ENCODE results near the gene GAB3.

Gene GAB3

DNA sequence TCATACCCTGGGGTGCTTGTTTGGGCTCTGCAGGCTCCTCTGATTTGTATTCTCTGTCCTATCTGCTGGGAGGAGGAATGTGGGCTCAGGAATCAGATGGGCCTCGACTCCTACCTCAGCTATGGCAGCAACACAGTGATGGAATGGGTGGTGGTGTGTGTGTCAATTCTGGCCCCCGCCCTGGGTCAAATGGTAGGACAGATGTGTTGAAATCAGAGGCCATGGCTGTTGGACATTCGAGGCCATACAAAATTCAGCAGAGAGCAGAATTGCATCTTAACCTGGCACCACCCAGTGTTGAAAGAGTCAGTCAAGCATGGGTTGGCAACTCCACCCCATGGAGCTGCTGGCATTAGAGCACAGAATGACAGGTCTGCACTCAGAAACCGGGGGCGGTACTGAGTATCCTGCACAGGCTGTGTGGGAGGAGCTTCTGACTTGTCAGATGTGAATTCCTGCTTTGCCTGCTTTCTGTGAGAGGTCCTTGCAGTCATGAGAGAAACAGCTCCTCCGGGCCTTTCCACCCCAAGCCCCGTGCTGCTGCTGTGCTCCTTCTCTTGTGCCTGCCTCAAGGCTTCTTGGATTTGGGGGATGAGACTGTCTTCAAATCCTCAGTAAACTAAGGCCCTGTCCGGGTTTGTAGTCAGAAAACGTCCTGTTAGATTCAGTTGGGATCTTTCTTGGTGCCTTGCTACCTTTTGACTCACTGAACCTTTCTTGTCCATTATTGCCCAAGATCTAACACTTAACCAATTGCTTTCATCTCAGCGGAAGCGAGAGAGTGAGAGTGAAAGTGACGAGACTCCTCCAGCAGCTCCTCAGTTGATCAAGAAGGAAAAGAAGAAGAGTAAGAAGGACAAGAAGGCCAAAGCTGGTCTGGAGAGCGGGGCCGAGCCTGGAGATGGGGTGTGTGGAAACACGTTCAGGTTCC lies 24.8 kb upstream of the GAB3 start:
- H3K4me3 Mint-ChIP-seq = no peak overlapping the region
- no peaks in the 10 kb centered on the region for H3K9me3 Mint-ChIP-seq
- H3K4me1 Mint-ChIP-seq (ENCODE audit: low read depth) = peaks cover 10% of the 10 kb centered on the region
- H3K27me3 Mint-ChIP-seq (ENCODE audit: low read depth) = no peaks in the 10 kb centered on the region
- peaks cover 60% of the 10 kb centered on the region for H3K36me3 Mint-ChIP-seq (ENCODE audit: low read depth)
- DNase-seq (ENCODE audit: low spot score) = peak; percentile 38
- H3K27ac Mint-ChIP-seq = no peak overlapping the region

DNA sequence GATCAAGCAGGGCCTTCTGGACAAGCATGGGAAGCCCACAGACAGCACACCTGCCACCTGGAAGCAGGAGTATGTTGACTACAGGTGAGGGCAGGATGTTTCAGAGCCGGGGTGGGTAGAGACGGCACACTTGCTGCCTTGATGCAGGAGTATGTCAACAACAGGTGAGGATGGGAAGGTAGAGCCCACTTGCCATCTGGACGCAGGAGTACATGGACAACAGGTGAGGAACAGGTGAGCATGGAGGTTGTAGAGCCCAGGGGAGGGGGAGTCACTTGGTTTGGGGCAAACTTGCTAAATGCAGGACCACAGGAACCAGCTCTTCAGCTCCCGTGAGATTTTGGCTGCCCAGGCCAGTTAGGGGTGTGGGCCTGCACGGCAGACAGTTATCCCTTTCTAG lies 23.7 kb upstream of the GAB3 start:
- no peaks in the 10 kb centered on the region for H3K9me3 Mint-ChIP-seq
- H3K36me3 Mint-ChIP-seq (ENCODE audit: low read depth) = peaks cover 63% of the 10 kb centered on the region
- H3K27ac Mint-ChIP-seq = no peak overlapping the region
- DNase-seq (ENCODE audit: low spot score) = no peak
- no peak overlapping the region for H3K4me3 Mint-ChIP-seq
- no peaks in the 10 kb centered on the region for H3K27me3 Mint-ChIP-seq (ENCODE audit: low read depth)
- H3K4me1 Mint-ChIP-seq (ENCODE audit: low read depth) = peaks cover 10% of the 10 kb centered on the region

DNA sequence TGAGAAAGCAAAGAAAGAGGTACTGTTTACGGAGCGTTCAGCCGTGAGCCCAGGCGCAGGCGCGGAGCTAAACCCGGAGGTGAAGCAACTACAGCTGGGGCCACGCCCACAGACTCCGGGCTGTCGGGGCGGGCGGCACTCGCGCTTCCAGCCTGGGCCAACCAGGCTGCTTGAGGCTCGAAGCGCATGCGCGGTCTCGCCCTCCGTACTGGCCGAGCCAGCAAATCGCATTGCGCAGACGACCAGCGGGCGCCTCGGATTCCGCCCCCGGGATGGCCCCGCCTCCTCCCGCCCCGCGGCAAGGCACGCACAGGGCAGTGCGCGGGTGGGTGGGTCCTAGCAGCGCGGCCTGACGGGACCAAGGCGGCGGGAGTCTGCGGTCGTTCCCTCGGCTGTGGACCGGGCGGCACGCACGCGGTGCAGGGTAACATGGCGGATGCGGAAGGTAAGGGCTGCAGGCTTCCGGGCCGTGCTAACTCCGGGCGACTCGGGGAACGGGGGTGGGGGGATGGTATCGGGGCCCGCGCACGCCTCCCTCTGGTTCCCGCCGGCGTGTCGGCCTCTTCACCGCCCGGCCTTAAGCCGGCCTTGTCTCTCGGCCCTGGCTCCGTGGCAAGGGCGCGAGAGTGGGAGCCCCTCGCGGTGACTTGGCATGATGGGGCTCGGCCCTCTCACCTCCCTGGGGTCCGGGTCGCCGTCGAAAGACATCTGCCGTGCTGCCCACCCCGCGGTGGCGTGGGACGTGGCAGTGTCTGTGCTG lies 11.8 kb upstream of the GAB3 start, which contains the start of gene DKC1:
TSS of gene DKC1 (plus strand) at position 328 of the 760 bp plus-strand sequence. CDS start at position 430, 102 bp downstream.
- peaks cover 20% of the 10 kb centered on the region for H3K4me1 Mint-ChIP-seq (ENCODE audit: low read depth)
- peak within 1 kb of the TSS; percentile 90 for H3K27ac Mint-ChIP-seq
- H3K36me3 Mint-ChIP-seq (ENCODE audit: low read depth) = peaks cover 22% of the 10 kb centered on the region
- peak within 1 kb of the TSS; percentile 88 for H3K4me3 Mint-ChIP-seq
- peak; percentile 96 for DNase-seq (ENCODE audit: low spot score)
- H3K9me3 Mint-ChIP-seq = no peaks in the 10 kb centered on the region
- no peaks in the 10 kb centered on the region for H3K27me3 Mint-ChIP-seq (ENCODE audit: low read depth)

DNA sequence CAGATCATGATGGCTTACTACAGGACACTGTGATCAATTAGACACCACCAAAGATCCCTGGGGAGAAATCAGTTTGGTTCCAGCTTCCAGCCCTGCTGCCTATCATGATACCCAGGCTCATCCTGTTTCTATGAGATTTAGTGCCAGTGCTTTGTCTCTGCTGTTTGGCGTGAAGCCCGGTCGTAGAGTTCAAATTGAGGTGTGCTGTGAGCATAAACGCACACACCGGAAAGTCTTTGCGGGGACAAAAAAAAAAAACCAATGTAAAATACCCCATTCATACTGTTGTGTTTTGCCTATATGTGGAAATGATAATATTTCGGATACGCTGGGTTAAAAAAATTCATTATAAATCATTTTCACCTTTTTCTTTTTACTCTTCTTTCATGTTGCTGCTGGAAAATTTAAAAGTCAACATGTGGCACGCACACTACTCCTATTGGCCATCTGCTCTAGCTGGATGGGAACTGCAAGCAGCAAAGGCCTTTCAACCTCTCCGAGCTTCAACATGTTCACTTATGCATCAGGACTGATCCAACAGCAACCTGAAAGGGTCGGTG lies 11.2 kb upstream of the GAB3 start:
- Mint-ChIP-seq H3K4me1 (ENCODE audit: low read depth) (peaks cover 20% of the 10 kb centered on the region), H3K36me3 (ENCODE audit: low read depth) (peaks cover 19% of the 10 kb centered on the region), H3K27ac (peak overlapping the region; percentile 90), H3K4me3 (peak overlapping the region; percentile 88), H3K27me3 (ENCODE audit: low read depth) (no peaks in the 10 kb centered on the region), H3K9me3 (no peaks in the 10 kb centered on the region)
- no peak for DNase-seq (ENCODE audit: low spot score)

DNA sequence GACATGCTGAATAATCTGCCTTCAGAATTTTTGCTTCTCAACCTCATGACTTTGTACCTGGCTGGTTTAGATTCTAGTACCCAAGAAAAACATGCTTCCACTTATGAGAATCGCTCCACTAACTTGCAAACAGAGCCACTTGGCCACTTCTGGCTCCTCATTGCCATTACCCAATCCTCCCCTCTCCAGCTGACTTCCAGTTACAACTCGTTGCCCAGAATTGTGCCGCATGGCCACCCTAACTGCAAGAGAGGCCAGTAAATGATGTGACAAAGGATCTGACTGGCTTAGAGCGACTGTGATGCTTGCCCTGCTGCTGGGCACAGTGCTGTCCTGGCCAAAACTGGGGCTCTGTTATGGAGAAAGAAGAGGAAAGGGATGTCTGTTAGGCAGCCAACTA lies 7.8 kb upstream of the GAB3 start:
- Mint-ChIP-seq H3K4me3 (no peak overlapping the region), H3K36me3 (ENCODE audit: low read depth) (no peaks in the 10 kb centered on the region), H3K4me1 (ENCODE audit: low read depth) (peaks cover 12% of the 10 kb centered on the region), H3K27ac (no peak overlapping the region), H3K9me3 (no peaks in the 10 kb centered on the region), H3K27me3 (ENCODE audit: low read depth) (no peaks in the 10 kb centered on the region)
- no peak for DNase-seq (ENCODE audit: low spot score)

DNA sequence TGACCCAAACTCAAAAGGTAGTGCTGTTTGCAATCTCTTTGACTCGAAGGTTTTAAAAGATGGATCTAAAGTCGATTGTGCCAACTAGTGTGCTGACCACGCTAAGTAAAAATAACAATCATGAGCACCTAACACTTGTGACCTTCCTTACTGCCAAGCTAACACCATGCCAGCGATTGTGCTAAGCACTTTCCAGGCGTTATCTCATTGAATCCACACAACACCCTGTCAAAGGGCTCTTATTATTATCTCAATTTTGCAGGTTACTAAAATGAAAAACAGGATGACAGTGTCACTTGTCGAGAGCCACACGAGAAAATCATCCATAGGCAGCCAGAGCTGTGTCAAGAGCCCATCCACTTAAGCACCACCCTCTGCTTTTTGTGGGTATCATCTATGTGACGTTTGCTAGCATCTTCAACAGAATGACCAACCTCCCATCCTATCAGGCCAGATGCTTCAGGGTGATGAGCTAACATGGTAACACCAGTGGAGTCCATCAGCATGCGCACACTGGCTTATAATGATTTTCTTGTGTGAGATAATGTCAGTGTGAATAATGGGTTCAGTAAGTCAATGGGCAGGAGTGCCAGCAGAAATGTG lies 893 bp upstream of the GAB3 start:
- H3K4me3 Mint-ChIP-seq = peak overlapping the region; percentile 76
- peaks cover 23% of the 10 kb centered on the region for H3K4me1 Mint-ChIP-seq (ENCODE audit: low read depth)
- peak overlapping the region; percentile 78 for H3K27ac Mint-ChIP-seq
- no peaks in the 10 kb centered on the region for H3K27me3 Mint-ChIP-seq (ENCODE audit: low read depth)
- DNase-seq (ENCODE audit: low spot score) = no peak
- no peaks in the 10 kb centered on the region for H3K36me3 Mint-ChIP-seq (ENCODE audit: low read depth)
- H3K9me3 Mint-ChIP-seq = no peaks in the 10 kb centered on the region

DNA sequence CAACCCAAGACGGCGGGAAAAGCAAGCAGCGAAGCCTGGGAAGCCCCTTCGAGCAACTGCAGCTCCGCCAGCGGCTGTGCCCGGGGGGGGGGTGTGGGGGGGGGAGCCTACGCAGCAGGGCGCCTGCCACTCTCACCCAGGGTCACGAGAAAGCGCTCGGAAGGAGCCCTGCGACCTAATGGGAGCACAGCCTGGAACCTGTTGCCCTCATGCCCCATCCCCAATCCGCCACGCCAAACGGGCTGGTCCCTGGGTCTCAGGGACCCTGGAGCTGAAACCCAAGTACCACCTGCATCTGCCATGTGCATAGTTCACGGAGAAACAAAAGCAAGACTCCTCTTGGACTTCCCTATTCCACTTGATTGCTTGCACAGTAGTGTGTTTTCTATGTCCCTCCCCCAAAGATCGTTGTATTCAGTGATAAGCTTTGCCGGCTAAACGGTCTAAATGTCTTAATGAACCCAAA lies 359 bp upstream of the GAB3 start:
- H3K27me3 Mint-ChIP-seq (ENCODE audit: low read depth) = no peaks in the 10 kb centered on the region
- peak overlapping the region; percentile 76 for H3K4me3 Mint-ChIP-seq
- H3K4me1 Mint-ChIP-seq (ENCODE audit: low read depth) = peaks cover 23% of the 10 kb centered on the region
- H3K36me3 Mint-ChIP-seq (ENCODE audit: low read depth) = peaks cover 1% of the 10 kb centered on the region
- peak overlapping the region; percentile 78 for H3K27ac Mint-ChIP-seq
- no peak for DNase-seq (ENCODE audit: low spot score)
- no peaks in the 10 kb centered on the region for H3K9me3 Mint-ChIP-seq

DNA sequence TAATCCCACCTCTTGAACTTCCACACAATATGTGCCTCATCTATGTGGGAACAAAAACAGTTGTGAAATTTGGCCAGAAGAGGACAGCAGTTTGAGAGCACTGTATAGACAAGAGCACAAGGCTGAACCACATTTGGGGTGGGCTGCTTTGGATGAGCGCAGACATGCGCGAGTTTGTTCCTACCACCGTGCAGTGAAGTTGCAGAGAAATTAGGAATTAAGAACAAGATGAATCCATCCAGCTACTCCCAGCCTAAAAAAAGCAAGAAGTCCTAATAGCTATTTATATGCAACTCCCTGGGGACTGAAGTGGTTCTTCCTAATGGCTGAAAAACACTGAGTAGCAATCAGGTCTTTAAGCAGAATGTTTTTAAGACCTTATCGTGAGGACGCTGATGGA lies 1.0 kb downstream of the GAB3 start:
- DNase-seq (ENCODE audit: low spot score) = no peak
- no peaks in the 10 kb centered on the region for H3K27me3 Mint-ChIP-seq (ENCODE audit: low read depth)
- peak overlapping the region; percentile 31 for H3K27ac Mint-ChIP-seq
- peaks cover 9% of the 10 kb centered on the region for H3K36me3 Mint-ChIP-seq (ENCODE audit: low read depth)
- peaks cover 26% of the 10 kb centered on the region for H3K4me1 Mint-ChIP-seq (ENCODE audit: low read depth)
- H3K9me3 Mint-ChIP-seq = no peaks in the 10 kb centered on the region
- peak overlapping the region; percentile 79 for H3K4me3 Mint-ChIP-seq

DNA sequence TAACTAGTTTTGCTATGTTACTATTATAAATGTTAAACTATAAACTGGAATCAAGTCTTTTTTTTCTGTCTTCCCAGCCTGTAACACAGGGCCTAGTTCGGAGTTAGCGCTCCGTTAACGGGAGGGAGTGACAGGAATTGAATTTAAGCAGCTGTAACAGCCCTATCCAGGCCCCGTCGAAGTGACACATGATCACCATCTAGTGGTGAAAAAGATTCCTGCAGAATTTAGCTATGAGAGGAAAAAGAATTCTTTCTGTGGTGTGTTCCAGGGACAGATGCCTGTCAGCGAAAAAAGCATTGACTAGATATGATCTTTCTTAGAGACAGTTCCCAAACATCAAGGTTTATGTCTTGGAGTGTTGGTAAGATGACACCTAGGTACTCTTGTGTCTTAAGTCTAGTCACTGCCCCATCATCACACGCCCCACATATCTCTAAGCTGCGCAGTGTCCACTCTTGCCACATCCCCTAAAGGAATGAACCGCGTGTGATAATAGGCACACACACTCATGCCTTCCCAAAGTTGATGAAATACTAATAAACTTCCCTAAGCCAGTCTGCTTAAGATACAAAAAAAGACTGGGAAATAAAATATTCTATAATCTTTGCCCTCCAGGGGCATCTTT lies 2.1 kb downstream of the GAB3 start:
- DNase-seq (ENCODE audit: low spot score) = peak; percentile 33
- peaks cover 14% of the 10 kb centered on the region for H3K36me3 Mint-ChIP-seq (ENCODE audit: low read depth)
- H3K4me3 Mint-ChIP-seq = peak overlapping the region; percentile 71
- H3K9me3 Mint-ChIP-seq = no peaks in the 10 kb centered on the region
- H3K27ac Mint-ChIP-seq = no peak overlapping the region
- peaks cover 30% of the 10 kb centered on the region for H3K4me1 Mint-ChIP-seq (ENCODE audit: low read depth)
- H3K27me3 Mint-ChIP-seq (ENCODE audit: low read depth) = no peaks in the 10 kb centered on the region

DNA sequence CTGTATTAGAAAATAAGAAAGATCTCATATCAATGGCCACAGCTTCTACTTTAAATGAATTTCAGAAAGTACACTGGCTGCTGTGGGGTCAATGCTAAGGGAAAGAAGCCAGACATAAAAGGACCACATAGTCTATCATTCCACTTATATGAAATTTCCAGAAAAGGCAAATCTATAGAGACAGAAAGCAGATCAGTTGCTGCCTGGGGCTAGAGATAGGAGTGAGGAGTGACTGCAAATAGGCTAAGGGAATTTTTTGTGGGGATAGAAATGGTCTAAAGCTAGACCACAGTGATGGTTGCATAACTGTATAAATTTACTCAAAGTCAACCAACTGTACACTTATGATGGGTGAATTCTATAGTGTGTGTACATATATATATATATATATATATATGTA lies 8.3 kb downstream of the GAB3 start:
- H3K27ac Mint-ChIP-seq = no peak overlapping the region
- peaks cover 40% of the 10 kb centered on the region for H3K4me1 Mint-ChIP-seq (ENCODE audit: low read depth)
- no peaks in the 10 kb centered on the region for H3K27me3 Mint-ChIP-seq (ENCODE audit: low read depth)
- H3K36me3 Mint-ChIP-seq (ENCODE audit: low read depth) = peaks cover 24% of the 10 kb centered on the region
- no peaks in the 10 kb centered on the region for H3K9me3 Mint-ChIP-seq
- no peak for DNase-seq (ENCODE audit: low spot score)
- H3K4me3 Mint-ChIP-seq = no peak overlapping the region

DNA sequence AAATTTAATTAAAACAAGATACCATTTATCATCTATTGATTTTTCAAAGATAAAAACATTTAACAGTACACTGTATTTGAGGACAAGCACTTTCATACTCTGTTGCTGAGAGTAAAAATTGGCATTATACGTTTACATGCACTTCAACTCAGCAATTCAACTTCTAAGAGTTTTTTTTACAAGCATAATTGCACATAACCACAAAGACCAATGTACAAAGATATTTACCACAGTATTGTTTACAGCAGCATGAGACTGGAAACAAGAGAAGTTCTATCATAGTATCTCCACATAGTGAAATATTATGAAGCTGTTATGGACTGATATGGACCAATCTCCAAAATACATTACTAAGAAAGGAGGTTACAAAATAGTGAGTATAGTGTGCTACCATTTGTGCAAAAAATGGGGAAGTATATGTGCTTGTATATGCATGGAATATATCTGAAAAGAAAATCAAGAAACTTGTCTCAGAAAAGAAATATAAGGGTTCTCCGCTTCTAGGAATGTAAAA lies 10.9 kb downstream of the GAB3 start:
- Mint-ChIP-seq H3K36me3 (ENCODE audit: low read depth) (peaks cover 28% of the 10 kb centered on the region), H3K4me1 (ENCODE audit: low read depth) (peaks cover 54% of the 10 kb centered on the region), H3K27ac (no peak overlapping the region), H3K4me3 (peak overlapping the region; percentile 46), H3K27me3 (ENCODE audit: low read depth) (no peaks in the 10 kb centered on the region), H3K9me3 (no peaks in the 10 kb centered on the region)
- DNase-seq (ENCODE audit: low spot score) = no peak

DNA sequence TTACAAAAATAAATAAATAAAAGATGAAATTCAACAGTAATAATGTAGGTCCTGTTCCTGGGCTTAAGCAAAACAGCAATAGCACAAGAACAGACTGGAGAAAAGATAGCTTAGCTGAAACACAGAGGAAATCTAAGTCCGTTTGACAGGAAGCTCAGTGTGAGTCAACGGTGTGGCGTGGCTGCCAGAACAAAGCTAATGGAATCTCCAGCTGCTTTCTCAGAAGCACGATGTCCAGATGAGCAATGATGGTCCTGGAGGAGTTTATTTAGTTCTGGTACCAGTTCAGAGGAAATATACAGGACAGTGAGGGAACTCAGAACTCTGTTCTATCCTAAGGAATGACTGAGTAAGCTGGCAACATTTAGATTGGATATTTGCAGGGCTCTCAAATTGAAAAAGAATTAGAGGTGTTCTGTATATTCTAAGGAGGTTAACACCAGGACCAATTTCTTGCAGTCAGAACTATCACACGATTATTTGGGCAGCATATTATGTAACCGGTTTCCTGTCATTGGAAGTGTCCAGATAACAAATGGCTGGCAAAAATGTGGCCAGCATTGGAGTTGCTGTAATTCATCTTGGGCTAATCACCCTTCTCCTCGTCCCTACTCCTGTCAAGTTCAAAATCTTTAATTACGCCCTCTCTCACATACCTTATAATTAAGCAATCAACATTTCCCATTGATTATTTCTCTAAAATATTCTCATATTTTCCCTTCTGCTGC lies 12.7 kb downstream of the GAB3 start:
- no peaks in the 10 kb centered on the region for H3K9me3 Mint-ChIP-seq
- peaks cover 63% of the 10 kb centered on the region for H3K4me1 Mint-ChIP-seq (ENCODE audit: low read depth)
- H3K4me3 Mint-ChIP-seq = peak overlapping the region; percentile 56
- no peaks in the 10 kb centered on the region for H3K27me3 Mint-ChIP-seq (ENCODE audit: low read depth)
- DNase-seq (ENCODE audit: low spot score) = no peak
- H3K27ac Mint-ChIP-seq = peak overlapping the region; percentile 82
- peaks cover 21% of the 10 kb centered on the region for H3K36me3 Mint-ChIP-seq (ENCODE audit: low read depth)
